ENCODE results near the gene CDX1.

CDX1 gene

DNA sequence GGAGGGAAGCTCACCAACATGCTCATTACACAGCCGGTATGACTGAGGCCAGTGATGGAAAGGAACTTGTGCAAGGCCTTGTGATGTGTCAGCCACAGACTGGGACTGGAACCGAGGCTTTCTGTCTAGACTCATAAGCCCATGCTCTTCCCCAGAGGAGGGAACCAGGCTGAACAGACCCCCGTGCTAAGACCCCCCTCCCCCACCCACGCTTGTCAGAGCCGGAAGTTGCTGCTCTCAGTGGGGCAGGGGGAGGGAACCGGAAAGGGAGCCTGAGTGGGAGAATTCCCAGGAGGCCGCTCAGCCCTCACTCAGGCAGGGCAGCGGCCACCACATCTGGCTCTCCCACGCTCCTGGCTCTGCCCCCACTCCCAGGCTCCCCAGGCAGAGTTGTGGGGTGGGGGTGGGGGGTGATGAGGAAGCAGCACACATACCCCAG lies 6.8 kb upstream of the CDX1 start:
- no peak for DNase-seq (ENCODE audit: low read depth)
- H3K4me3 ChIP-seq (ENCODE audit: control insufficient read depth, low read depth, low read length) = no peak overlapping the region
- TF ChIP-seq, protein P1, sequence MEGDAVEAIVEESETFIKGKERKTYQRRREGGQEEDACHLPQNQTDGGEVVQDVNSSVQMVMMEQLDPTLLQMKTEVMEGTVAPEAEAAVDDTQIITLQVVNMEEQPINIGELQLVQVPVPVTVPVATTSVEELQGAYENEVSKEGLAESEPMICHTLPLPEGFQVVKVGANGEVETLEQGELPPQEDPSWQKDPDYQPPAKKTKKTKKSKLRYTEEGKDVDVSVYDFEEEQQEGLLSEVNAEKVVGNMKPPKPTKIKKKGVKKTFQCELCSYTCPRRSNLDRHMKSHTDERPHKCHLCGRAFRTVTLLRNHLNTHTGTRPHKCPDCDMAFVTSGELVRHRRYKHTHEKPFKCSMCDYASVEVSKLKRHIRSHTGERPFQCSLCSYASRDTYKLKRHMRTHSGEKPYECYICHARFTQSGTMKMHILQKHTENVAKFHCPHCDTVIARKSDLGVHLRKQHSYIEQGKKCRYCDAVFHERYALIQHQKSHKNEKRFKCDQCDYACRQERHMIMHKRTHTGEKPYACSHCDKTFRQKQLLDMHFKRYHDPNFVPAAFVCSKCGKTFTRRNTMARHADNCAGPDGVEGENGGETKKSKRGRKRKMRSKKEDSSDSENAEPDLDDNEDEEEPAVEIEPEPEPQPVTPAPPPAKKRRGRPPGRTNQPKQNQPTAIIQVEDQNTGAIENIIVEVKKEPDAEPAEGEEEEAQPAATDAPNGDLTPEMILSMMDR (IDR thresholded peaks at IDR 0.05; ENCODE audit: control insufficient read depth, insufficient read depth, low read depth, low read length, missing control alignments) = no peak

DNA sequence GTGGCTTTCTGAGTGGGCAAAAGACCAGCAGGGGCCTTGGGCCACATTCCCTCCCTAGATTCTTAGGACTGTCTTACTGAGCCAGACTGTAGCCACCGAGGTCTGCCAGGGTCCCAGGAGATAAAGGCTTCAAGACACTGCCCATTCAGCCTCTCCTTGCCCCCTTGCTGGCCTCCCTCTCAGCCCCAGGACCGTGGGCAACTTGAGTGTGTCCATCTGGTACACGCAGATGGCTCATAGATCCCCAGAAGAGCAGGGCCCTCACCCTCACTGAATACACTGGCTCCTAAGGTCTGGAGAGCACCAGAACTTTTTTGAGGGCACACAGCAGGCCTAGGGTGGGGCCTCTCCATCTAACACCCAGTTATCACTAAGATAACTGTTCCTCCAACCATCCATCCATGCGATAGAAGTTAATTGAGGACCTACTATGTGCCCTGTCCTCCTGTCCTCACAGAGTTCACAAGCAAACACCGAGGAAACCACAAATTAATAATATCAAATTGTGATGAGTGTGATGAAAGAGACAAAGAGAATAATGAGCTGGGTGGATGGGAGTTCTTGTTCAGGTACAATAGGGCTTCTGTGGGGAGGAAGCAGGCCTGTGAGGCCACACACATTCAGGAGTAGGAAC lies 6.0 kb upstream of the CDX1 start:
- H3K4me3 ChIP-seq (ENCODE audit: control insufficient read depth, low read depth, low read length) = no peak overlapping the region
- DNase-seq (ENCODE audit: low read depth) = no peak
- TF ChIP-seq, protein P1 (IDR thresholded peaks at IDR 0.05; ENCODE audit: control insufficient read depth, insufficient read depth, low read depth, low read length, missing control alignments) = no peak

DNA sequence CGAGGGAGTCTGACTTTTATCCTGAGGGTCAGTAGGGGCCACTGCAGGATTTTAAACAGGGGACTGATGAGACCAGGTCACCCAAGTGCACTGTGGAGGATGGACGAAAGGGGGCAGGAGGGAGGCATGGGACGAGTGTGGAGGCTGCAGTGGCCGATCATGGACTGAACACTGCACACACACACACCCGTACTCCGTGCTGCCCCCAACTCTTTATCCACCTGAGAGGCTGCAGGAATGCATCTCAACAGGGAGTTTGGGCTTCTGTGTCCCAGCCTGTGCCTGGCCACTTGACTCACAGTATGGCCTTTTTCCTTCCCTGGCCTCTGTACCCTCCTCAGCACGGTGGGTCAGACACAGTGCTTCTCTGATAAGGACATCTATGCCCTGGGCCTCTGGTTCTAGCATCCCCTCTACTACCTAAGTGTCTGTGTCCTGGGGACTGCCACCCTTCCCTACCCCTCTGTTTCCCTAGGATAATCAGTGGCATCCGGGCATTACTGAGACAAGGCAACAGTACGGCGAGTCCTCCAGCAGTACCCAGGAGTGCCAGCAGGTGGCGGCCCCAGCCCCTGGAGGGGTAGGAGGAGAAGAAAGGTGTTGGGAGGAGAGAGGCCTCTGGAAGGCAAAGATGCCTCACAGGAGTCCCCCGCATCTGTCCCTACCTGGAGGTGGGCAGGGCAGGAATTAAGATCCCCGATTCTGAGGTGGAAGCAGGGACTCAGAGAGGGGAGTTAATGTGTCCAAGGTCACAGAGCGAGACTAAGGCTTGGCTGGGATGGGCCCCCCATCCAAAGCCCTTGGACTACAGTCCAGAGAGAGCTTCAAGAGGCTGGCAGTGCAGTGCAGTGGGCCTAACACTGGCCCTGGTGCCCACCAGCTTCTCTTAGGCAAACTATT lies 5.1 kb upstream of the CDX1 start:
- TF ChIP-seq, protein P1 (IDR thresholded peaks at IDR 0.05; ENCODE audit: control insufficient read depth, insufficient read depth, low read depth, low read length, missing control alignments) = peak; percentile 98
- H3K4me3 ChIP-seq (ENCODE audit: control insufficient read depth, low read depth, low read length) = no peak overlapping the region

DNA sequence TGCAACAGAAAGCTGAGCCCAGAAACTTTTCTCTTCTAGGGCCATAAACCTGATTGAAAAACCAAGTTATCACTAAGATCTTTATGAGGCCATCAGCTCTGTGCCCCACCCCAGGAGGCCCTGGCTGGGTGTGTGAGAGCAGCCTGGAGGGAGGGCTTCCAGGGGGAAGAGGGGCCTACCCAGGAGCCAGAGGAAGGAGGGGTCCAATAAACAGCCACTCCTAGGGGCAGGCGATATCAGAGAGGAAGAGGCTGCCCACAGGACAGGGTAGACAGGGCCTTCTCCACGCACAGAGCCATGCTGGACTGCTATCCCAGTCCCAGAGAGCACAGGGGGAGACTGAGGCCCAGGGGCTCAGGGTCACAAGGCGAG lies 4.5 kb upstream of the CDX1 start:
- H3K4me3 ChIP-seq (ENCODE audit: control insufficient read depth, low read depth, low read length) = no peak overlapping the region
- TF ChIP-seq, protein P1 (IDR thresholded peaks at IDR 0.05; ENCODE audit: control insufficient read depth, insufficient read depth, low read depth, low read length, missing control alignments) = no peak
- DNase-seq (ENCODE audit: low read depth) = no peak

More for the DNA sequence above, 5.1 kb upstream of the CDX1 start:
- no peak for DNase-seq (ENCODE audit: low read depth)

DNA sequence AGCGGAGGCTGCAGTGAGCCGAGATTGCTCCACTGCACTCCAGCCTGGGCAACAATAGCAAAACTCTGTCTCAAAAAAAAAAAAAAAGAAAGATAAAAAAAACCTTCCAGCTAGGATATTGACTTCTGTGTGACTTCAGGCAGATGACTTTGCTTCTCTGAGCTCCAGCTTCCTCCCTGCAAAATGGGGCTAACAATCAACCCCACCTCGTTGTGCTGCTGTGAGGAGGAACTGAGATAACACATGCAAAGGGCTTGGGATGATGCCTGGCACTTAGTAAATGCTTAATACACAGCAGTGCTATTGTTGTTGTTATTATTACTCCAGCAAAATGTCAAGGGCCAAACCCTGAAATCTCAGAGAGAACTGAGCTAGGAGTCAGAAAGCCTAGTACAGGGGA lies 3.5 kb upstream of the CDX1 start:
- TF ChIP-seq, protein P1 (IDR thresholded peaks at IDR 0.05; ENCODE audit: control insufficient read depth, insufficient read depth, low read depth, low read length, missing control alignments) = no peak
- DNase-seq (ENCODE audit: low read depth) = no peak
- H3K4me3 ChIP-seq (ENCODE audit: control insufficient read depth, low read depth, low read length) = no peak overlapping the region

DNA sequence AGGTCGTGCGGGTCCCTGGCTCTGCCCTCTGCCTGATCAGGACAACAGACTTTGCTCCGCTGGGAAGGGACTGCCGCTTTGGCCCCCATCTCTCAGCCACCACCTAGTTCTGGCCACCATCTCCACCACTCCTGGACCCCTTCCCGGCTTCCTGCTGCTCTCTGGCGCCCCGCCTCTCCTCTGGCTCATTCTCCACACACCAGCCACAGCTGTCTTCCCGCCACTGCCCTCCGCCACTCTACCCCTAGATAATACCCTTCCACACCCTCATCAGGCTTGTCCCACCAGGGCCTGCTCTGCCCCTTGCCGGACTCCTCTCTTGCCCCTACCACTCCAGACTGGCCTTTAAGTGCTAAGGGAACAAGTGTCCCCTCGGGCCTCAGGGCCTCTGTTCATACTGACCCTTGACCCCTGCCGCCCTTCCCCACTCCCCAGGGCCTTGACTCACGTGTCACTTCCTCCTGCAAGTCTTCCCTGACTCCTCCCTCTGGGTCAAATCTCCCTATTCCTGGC lies 3.0 kb upstream of the CDX1 start:
- no peak overlapping the region for H3K4me3 ChIP-seq (ENCODE audit: control insufficient read depth, low read depth, low read length)
- TF ChIP-seq, protein P1 (IDR thresholded peaks at IDR 0.05; ENCODE audit: control insufficient read depth, insufficient read depth, low read depth, low read length, missing control alignments) = peak; percentile 16

More for the DNA sequence above, 3.0 kb upstream of the CDX1 start:
- no peak for DNase-seq (ENCODE audit: low read depth)

All from AG09309 (cell line).